Measurements from ENCODE around the gene NPY4R2. TPM values are rescaled to one million over a fixed set of nuclear protein-coding genes. Genes with fewer than 3 reads are reported as not detected.
"Not testable (repeated sequence)": the region's sequence is repeated elsewhere in the genome, so short reads cannot be mapped to it uniquely, and the experiment has no call there.

NPY4R2 gene
- total and polyA plus RNA-seq, 10 of the 15 experiments (the other 5 are each of a cell fraction or from before 2014, with no cell fraction given), result not detected

DNA sequence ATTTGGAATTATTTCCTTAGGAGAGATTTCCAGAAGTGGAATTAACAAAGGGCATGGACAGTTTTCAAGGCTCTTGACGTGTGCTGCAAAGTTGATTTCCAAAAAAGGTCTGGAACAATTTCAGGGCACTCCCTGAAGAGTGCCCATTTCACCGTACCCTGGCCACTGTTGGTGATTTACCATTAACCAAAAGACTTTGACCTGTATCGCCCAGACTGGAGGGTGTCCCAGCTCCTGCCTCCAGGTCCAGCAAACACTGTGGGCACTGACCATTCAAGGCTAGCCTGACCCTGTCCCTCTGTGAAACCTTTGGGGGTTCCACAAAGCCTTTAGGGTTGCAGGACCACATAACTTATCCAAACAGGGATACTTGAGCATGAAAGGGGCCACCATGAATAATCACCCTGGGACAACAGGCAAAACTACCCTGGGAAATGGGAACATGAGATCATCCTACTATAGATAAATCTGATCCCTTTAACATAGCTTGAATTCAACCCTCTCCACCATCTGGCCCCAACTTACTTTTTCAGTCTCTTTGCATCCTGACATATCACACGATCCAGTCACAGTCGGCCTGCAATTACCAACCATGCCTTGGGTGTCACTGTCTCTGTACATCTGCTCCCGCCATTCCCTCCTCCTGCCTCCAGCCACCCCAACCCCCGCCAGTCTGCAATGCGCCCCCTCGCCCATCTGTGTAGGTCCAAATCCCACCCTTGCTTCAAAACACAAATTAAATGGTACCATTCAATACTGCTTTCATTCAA is 8.9 kb downstream of the NPY4R2 start:
- H3K4me1 ChIP-seq (ENCODE audit: control insufficient read depth, insufficient read depth, low read length); H3K4me2 ChIP-seq (ENCODE audit: control insufficient read depth, insufficient read depth); H3K36me3 ChIP-seq (ENCODE audit: control insufficient read depth in 2 of 2, insufficient read depth in 2 of 2, low read length in 1 of 2); ATAC-seq; CTCF ChIA-PET; H2AFZ ChIP-seq (ENCODE audit: control insufficient read depth, low read depth, low read length); FAIRE-seq; POLR2A ChIA-PET; H4K20me1 ChIP-seq (ENCODE audit: control insufficient read depth, insufficient read depth); RAD21 ChIA-PET (ENCODE audit: unreplicated experiment); H3K9ac ChIP-seq (ENCODE audit: control insufficient read depth, insufficient read depth, low read length); DNase-seq (ENCODE audit: low read depth, low spot score); H3K4me3 ChIP-seq; H3K27me3 ChIP-seq (replicated peaks in 1 of 2; ENCODE audit: control insufficient read depth in 2 of 2, insufficient read depth in 2 of 2, low read length in 1 of 2); H3K27ac ChIP-seq (ENCODE audit: control insufficient read depth, insufficient read depth); H3K79me2 ChIP-seq (ENCODE audit: control insufficient read depth, insufficient read depth, low read length); H3K9me3 ChIP-seq (replicated peaks; ENCODE audit: control insufficient read depth, insufficient read depth, low read length); in situ Hi-C loops (cut with MboI); BruUV-seq (replicated peaks); SMC1A ChIA-PET (ENCODE audit: uncharacterized antibody, unreplicated experiment); intact Hi-C loops (cut with micrococcal nuclease; ENCODE audit: unreplicated experiment): not testable (repeated sequence)
- WGBS (ENCODE audit: insufficient coverage, insufficient replicate concordance, low lambda C conversion rate, missing lambda C conversion rate), result no CpG with 5 or more reads among the region's 9 CpGs

DNA sequence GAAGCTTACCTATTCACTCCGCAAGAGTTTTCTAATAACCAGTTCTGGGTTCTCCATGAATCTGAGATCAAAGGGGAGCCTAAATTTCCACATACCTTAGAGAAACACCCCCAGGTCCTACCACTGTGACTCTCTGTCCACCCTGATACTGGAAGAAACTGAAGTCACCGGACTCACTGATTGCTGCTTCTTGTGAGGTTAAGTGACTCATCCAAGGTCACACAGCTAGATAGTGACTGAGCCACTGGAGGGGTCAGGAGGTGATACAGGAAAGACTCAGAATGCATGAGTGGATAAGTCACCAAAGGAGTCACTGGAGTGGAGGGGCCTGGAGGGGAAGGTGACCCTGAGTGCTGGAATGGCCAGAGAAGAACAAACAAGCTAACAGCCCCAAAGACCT is 9.8 kb downstream of the NPY4R2 start:
- CTCF ChIA-PET; RAD21 ChIA-PET (ENCODE audit: unreplicated experiment); H2AFZ ChIP-seq (ENCODE audit: control insufficient read depth, low read depth, low read length); POLR2A ChIA-PET; in situ Hi-C loops (cut with MboI); H3K4me2 ChIP-seq (ENCODE audit: control insufficient read depth, insufficient read depth); H3K9me3 ChIP-seq (replicated peaks; ENCODE audit: control insufficient read depth, insufficient read depth, low read length); H3K27ac ChIP-seq (ENCODE audit: control insufficient read depth, insufficient read depth); H3K4me3 ChIP-seq; H3K4me1 ChIP-seq (ENCODE audit: control insufficient read depth, insufficient read depth, low read length); H4K20me1 ChIP-seq (ENCODE audit: control insufficient read depth, insufficient read depth); DNase-seq (ENCODE audit: low read depth, low spot score); H3K36me3 ChIP-seq (ENCODE audit: control insufficient read depth in 2 of 2, insufficient read depth in 2 of 2, low read length in 1 of 2); H3K79me2 ChIP-seq (ENCODE audit: control insufficient read depth, insufficient read depth, low read length); SMC1A ChIA-PET (ENCODE audit: uncharacterized antibody, unreplicated experiment); ATAC-seq; intact Hi-C loops (cut with micrococcal nuclease; ENCODE audit: unreplicated experiment); H3K27me3 ChIP-seq (replicated peaks in 1 of 2; ENCODE audit: control insufficient read depth in 2 of 2, insufficient read depth in 2 of 2, low read length in 1 of 2); BruUV-seq (replicated peaks); FAIRE-seq; H3K9ac ChIP-seq (ENCODE audit: control insufficient read depth, insufficient read depth, low read length): not testable (repeated sequence)
- no CpG with 5 or more reads among the region's 2 CpGs for WGBS (ENCODE audit: insufficient coverage, insufficient replicate concordance, low lambda C conversion rate, missing lambda C conversion rate)

DNA sequence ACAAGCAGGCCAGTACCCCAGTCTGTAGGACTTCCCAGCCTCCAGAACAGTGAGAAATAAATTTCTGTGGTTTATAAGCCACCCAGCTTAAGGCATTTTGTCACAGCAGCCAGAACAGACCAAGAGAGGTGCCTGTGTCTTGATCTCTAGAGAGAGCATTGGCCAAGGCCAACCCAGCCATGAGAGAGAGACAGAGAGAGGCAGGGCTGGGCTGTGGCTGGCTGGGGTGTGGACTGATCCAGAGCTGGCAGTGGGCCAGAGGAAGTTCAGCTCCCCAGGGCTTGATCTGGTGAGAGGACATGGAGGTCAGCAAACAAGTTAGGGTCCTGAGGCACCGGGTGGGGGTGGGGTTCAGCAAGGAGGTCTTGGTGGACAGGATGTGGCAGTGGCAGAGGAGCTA is 14.4 kb downstream of the NPY4R2 start:
- in situ Hi-C loops (cut with MboI); RAD21 ChIA-PET (ENCODE audit: unreplicated experiment); H2AFZ ChIP-seq (ENCODE audit: control insufficient read depth, low read depth, low read length); H3K27me3 ChIP-seq (replicated peaks in 1 of 2; ENCODE audit: control insufficient read depth in 2 of 2, insufficient read depth in 2 of 2, low read length in 1 of 2); H3K79me2 ChIP-seq (ENCODE audit: control insufficient read depth, insufficient read depth, low read length); DNase-seq (ENCODE audit: low read depth, low spot score); H3K9me3 ChIP-seq (replicated peaks; ENCODE audit: control insufficient read depth, insufficient read depth, low read length); SMC1A ChIA-PET (ENCODE audit: uncharacterized antibody, unreplicated experiment); H3K36me3 ChIP-seq (ENCODE audit: control insufficient read depth in 2 of 2, insufficient read depth in 2 of 2, low read length in 1 of 2); CTCF ChIA-PET; H3K27ac ChIP-seq (ENCODE audit: control insufficient read depth, insufficient read depth); ATAC-seq; H3K4me2 ChIP-seq (ENCODE audit: control insufficient read depth, insufficient read depth); H4K20me1 ChIP-seq (ENCODE audit: control insufficient read depth, insufficient read depth); BruUV-seq (replicated peaks); FAIRE-seq; H3K9ac ChIP-seq (ENCODE audit: control insufficient read depth, insufficient read depth, low read length); H3K4me3 ChIP-seq; POLR2A ChIA-PET; H3K4me1 ChIP-seq (ENCODE audit: control insufficient read depth, insufficient read depth, low read length); intact Hi-C loops (cut with micrococcal nuclease; ENCODE audit: unreplicated experiment): not testable (repeated sequence)
- WGBS (ENCODE audit: insufficient coverage, insufficient replicate concordance, low lambda C conversion rate, missing lambda C conversion rate), result no CpG with 5 or more reads among the region's 1 CpG

DNA sequence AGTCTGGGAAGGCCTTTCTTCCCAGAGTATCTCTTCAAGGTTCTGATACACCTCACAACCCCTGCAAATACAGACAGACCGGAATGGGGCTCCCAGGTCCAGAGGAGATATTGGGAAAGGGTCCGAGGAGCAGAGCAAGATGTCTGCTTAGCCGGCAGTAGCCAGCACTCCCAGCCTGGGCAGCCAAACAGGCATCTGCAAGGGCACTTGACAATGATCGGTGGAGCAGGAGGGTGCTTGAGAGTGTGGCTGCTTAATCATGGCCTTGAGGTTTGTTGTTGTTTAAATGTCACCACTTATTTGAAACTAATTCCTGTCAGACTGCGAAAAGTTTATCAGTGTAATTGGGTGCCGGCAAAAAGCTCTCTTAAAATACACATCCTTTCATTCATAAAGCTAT is 15.0 kb downstream of the NPY4R2 start:
- ATAC-seq; H3K4me2 ChIP-seq (ENCODE audit: control insufficient read depth, insufficient read depth); H3K79me2 ChIP-seq (ENCODE audit: control insufficient read depth, insufficient read depth, low read length); H3K36me3 ChIP-seq (ENCODE audit: control insufficient read depth in 2 of 2, insufficient read depth in 2 of 2, low read length in 1 of 2); H3K4me1 ChIP-seq (ENCODE audit: control insufficient read depth, insufficient read depth, low read length); POLR2A ChIA-PET; H3K27ac ChIP-seq (ENCODE audit: control insufficient read depth, insufficient read depth); H4K20me1 ChIP-seq (ENCODE audit: control insufficient read depth, insufficient read depth); FAIRE-seq; DNase-seq (ENCODE audit: low read depth, low spot score); H3K9me3 ChIP-seq (replicated peaks; ENCODE audit: control insufficient read depth, insufficient read depth, low read length); intact Hi-C loops (cut with micrococcal nuclease; ENCODE audit: unreplicated experiment); CTCF ChIA-PET; H3K9ac ChIP-seq (ENCODE audit: control insufficient read depth, insufficient read depth, low read length); H3K27me3 ChIP-seq (replicated peaks in 1 of 2; ENCODE audit: control insufficient read depth in 2 of 2, insufficient read depth in 2 of 2, low read length in 1 of 2); H2AFZ ChIP-seq (ENCODE audit: control insufficient read depth, low read depth, low read length); in situ Hi-C loops (cut with MboI); RAD21 ChIA-PET (ENCODE audit: unreplicated experiment); SMC1A ChIA-PET (ENCODE audit: uncharacterized antibody, unreplicated experiment); H3K4me3 ChIP-seq; BruUV-seq (replicated peaks): not testable (repeated sequence)
- WGBS (ENCODE audit: insufficient coverage, insufficient replicate concordance, low lambda C conversion rate, missing lambda C conversion rate), result no CpG with 5 or more reads among the region's 6 CpGs
